A673 (cell line): Measurements from ENCODE around the gene OR7A17. TPM values are rescaled to one million over a fixed set of nuclear protein-coding genes. Genes with fewer than 3 reads are reported as not detected.

ENCODE experiments used
- BruUV-seq: library from RNA; stranded (reverse); fragments of 400-500 nt; replicated peaks from 2 replicates; lab custom pipeline; 2021; lab: Mats Ljungman, UMichigan
- CTCF ChIA-PET: fragments of 300-600 bp; sonication (Branson Sonifier 250); formaldehyde crosslinking; loops from one replicate; lab custom pipeline; 2022; ENCODE audit warnings: antibody characterized with exemption; lab: Charles Lee
- POLR2A ChIA-PET: fragments of 300-600 bp; sonication (Branson Sonifier 250); formaldehyde crosslinking; loops from one replicate; lab custom pipeline; 2022; ENCODE audit warnings: antibody characterized with exemption; ENCODE audit not compliant: low non-redundant PET; lab: Charles Lee
- DNase-seq: peaks from one replicate; pipeline ENCODE4 v3.0.0-alpha.2; 2015; ENCODE audit warnings: low spot score
- H3K27ac ChIP-seq: fragments of 200-600 bp; sonication (generic); 2 replicates; pipeline ENCODE4 v1.5.1; 2016; ENCODE audit warnings: mixed run types, low read depth, mild to moderate bottlenecking, mixed read lengths, antibody characterized with exemption, low read length; ENCODE audit not compliant: poor library complexity, severe bottlenecking
- H3K27me3 ChIP-seq: fragments of 200-600 bp; sonication (generic); replicated peaks from 2 replicates; pipeline ENCODE4 v1.6.1; 2017; ENCODE audit warnings: mixed run types, low read depth, mild to moderate bottlenecking, mixed read lengths, antibody characterized with exemption, low read length; ENCODE audit not compliant: insufficient read depth, poor library complexity
- H3K36me3 ChIP-seq: fragments of 200-600 bp; sonication (generic); 2 replicates; pipeline ENCODE4 v1.6.1; 2016; ENCODE audit warnings: mixed run types, mild to moderate bottlenecking, mixed read lengths, antibody characterized with exemption, low read length; ENCODE audit not compliant: insufficient read depth, poor library complexity, severe bottlenecking
- H3K4me1 ChIP-seq: fragments of 200-600 bp; sonication (generic); 2 replicates; pipeline ENCODE4 v1.6.1; 2017; ENCODE audit warnings: mixed run types, mild to moderate bottlenecking, mixed read lengths, antibody characterized with exemption, low read length; ENCODE audit not compliant: insufficient read depth, poor library complexity, severe bottlenecking
- H3K4me3 ChIP-seq: fragments of 200-600 bp; sonication (generic); 2 replicates; pipeline ENCODE4 v1.5.1; 2016; ENCODE audit warnings: low read depth, mixed run types, mild to moderate bottlenecking, mixed read lengths, low read length; ENCODE audit not compliant: poor library complexity, severe bottlenecking
- H3K9me3 ChIP-seq: fragments of 200-600 bp; sonication (generic); 2 replicates; pipeline ENCODE4 v1.6.1; 2016; ENCODE audit warnings: mixed run types, low read depth, mild to moderate bottlenecking, mixed read lengths, antibody characterized with exemption, low read length; ENCODE audit not compliant: poor library complexity, severe bottlenecking
- CTCF ChIP-seq: fragments of 300-800, 200-600 bp; sonication (generic); conservative IDR thresholded peaks from 2 replicates; pipeline ENCODE4 v1.5.1; 2017; ENCODE audit warnings: low read depth, mild to moderate bottlenecking, antibody characterized with exemption, low read length, moderate library complexity, mixed read lengths
- EZH2 ChIP-seq: fragments of 200-600 bp; sonication (generic); IDR thresholded peaks from 2 replicates; pipeline ENCODE4 v1.6.1; 2017; ENCODE audit warnings: borderline replicate concordance, low read depth, mild to moderate bottlenecking, mixed read lengths, antibody characterized with exemption, low read length; ENCODE audit not compliant: poor library complexity, severe bottlenecking
- intact Hi-C: fragments of 100-400 bp; cut with micrococcal nuclease; formaldehyde crosslinking; loops from one replicate; pipeline ENCODE4 v1.10.0; 2022; ENCODE audit not compliant: unreplicated experiment
- total RNA-seq: library from RNA; stranded (reverse); gene quantifications from 2 replicates; pipeline ENCODE4 v1.2.3, GENCODE V29; 2021

The OR7A17 gene
- total RNA-seq, 1 experiment from 2014 or later = not detected

GRCh38 chr19:14915116-14915515, 29.2 kb upstream of the OR7A17 start:
- no peaks in the 10 kb centered on the region for H3K4me1 ChIP-seq
- TF ChIP-seq CTCF (no peak), EZH2 (no peak)
- POLR2A ChIA-PET = no interaction called here
- DNase-seq = no peak
- H3K9me3 ChIP-seq = no peaks in the 10 kb centered on the region
- no peaks in the 10 kb centered on the region for H3K36me3 ChIP-seq
- intact Hi-C loops = no loop called here
- H3K27ac ChIP-seq = no peak overlapping the region
- no peak overlapping the region for H3K4me3 ChIP-seq
- H3K27me3 ChIP-seq = peaks cover 36% of the 10 kb centered on the region
- no TSS peak for BruUV-seq
- CTCF ChIA-PET = no interaction called here

GRCh38 chr19:14906711-14907110, 20.8 kb upstream of the OR7A17 start:
- Histone ChIP-seq H3K27me3 (peaks cover 31% of the 10 kb centered on the region), H3K27ac (no peak overlapping the region), H3K36me3 (no peaks in the 10 kb centered on the region), H3K9me3 (no peaks in the 10 kb centered on the region), H3K4me1 (no peaks in the 10 kb centered on the region), H3K4me3 (no peak overlapping the region)
- ChIA-PET CTCF (no interaction called here), POLR2A (no interaction called here)
- BruUV-seq = no TSS peak
- intact Hi-C loops = no loop called here
- no peak for DNase-seq
- no peak for TF ChIP-seq EZH2
- TF ChIP-seq CTCF = no peak

GRCh38 chr19:14901675-14902260, 15.8 kb upstream of the OR7A17 start:
- BruUV-seq = no TSS peak
- TF ChIP-seq CTCF (no peak), EZH2 (no peak)
- Histone ChIP-seq H3K9me3 (no peaks in the 10 kb centered on the region), H3K27ac (no peak overlapping the region), H3K4me1 (no peaks in the 10 kb centered on the region), H3K36me3 (no peaks in the 10 kb centered on the region), H3K27me3 (peaks cover 53% of the 10 kb centered on the region), H3K4me3 (no peak overlapping the region)
- ChIA-PET CTCF (no interaction called here), POLR2A (no interaction called here)
- intact Hi-C loops = no loop called here
- no peak for DNase-seq
